Activated CD8-positive, alpha-beta T cell treated with anti-CD3 and anti-CD28 coated beads for 36 hours (primary cell): ENCODE results near the gene IFNA21. TPM values are rescaled to one million over a fixed set of nuclear protein-coding genes. Genes with fewer than 3 reads are reported as not detected.

Source experiments
- ATAC-seq: fragments of 200-7000 bp; cut with Tn5 transposase; one replicate; pipeline ENCODE4 v1.10.0; 2021; ENCODE audit warnings: mild to moderate bottlenecking, moderate library complexity
- CTCF ChIA-PET: fragments of 350-600 bp; sonication (Branson Sonifier 250); formaldehyde crosslinking; loops from one replicate; lab custom pipeline; 2021; ENCODE audit warnings: antibody characterized with exemption; lab: Charles Lee
- POLR2A ChIA-PET: fragments of 350-600 bp; sonication (Branson Sonifier 250); formaldehyde crosslinking; loops from one replicate; lab custom pipeline; 2021; ENCODE audit warnings: antibody characterized with exemption; lab: Charles Lee
- DNase-seq: peaks from one replicate; pipeline ENCODE4 v3.0.0-alpha.2; 2020
- H3K27ac Mint-ChIP-seq: one replicate; pipeline ENCODE4 v1.8.0; 2021; ENCODE audit warnings: mild to moderate bottlenecking, mixed read lengths
- H3K27me3 Mint-ChIP-seq: one replicate; pipeline ENCODE4 v1.8.0; 2021; ENCODE audit warnings: mixed read lengths
- H3K36me3 Mint-ChIP-seq: one replicate; pipeline ENCODE4 v1.8.0; 2021; ENCODE audit warnings: low read depth, mixed read lengths
- H3K4me1 Mint-ChIP-seq: one replicate; pipeline ENCODE4 v1.8.0; 2021; ENCODE audit warnings: low read depth, mixed read lengths
- H3K4me3 Mint-ChIP-seq: one replicate; pipeline ENCODE4 v1.8.0; 2021; ENCODE audit warnings: mild to moderate bottlenecking, moderate library complexity, mixed read lengths
- H3K9me3 Mint-ChIP-seq: one replicate; pipeline ENCODE4 v1.8.0; 2021; ENCODE audit warnings: mixed read lengths
- intact Hi-C: fragments of 100-400 bp; cut with micrococcal nuclease; formaldehyde crosslinking; loops from one replicate; pipeline ENCODE4 v1.10.0; 2022
- total RNA-seq, 2 experiments: library from RNA; stranded (reverse); gene quantifications; one replicate each; pipeline ENCODE4 v1.2.3, GENCODE V29; 2021
- TF ChIP-seq, protein P1 (sequence below): fragments of 200-600 bp; IDR thresholded peaks from one replicate; pipeline ENCODE4 v1.8.0; 2022; ENCODE audit warnings: antibody characterized with exemption, mild to moderate bottlenecking

Gene IFNA21
- total RNA-seq, 2 experiments from 2014 or later, result not detected

DNA sequence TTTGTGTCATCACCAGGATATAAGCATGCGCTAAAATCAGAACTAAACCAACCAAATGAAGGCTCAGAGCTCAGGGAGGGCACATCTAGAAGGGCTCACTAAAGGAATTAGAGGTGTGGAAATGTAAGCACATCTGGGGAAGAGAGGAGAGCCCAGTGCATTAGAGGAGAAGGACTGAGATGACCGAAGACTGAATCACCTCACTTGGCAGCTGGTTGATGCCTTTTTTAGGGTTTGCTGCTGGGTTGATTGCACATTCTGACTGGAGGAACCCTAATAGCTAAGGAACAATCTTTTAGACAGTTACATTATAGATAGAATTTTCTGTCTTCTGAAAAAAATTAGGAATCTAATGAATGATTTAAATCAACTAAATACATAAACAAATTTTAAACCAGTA lies 8.2 kb upstream of the IFNA21 start:
- Mint-ChIP-seq H3K4me3 (no peak overlapping the region), H3K27ac (no peak overlapping the region), H3K27me3 (peaks cover 3% of the 10 kb centered on the region), H3K4me1 (no peaks in the 10 kb centered on the region), H3K9me3 (no peaks in the 10 kb centered on the region), H3K36me3 (no peaks in the 10 kb centered on the region)
- CTCF ChIA-PET, result interaction anchor here (1.5 kb wide), 2 partner anchors 8 to 20 kb away, joined by 5 to 9 read pairs; no protein-coding TSS in a partner anchor
- intact Hi-C loops, result no loop called here
- DNase-seq (no peak), ATAC-seq (no peak)
- POLR2A ChIA-PET, result no interaction called here
- TF ChIP-seq, protein P1, sequence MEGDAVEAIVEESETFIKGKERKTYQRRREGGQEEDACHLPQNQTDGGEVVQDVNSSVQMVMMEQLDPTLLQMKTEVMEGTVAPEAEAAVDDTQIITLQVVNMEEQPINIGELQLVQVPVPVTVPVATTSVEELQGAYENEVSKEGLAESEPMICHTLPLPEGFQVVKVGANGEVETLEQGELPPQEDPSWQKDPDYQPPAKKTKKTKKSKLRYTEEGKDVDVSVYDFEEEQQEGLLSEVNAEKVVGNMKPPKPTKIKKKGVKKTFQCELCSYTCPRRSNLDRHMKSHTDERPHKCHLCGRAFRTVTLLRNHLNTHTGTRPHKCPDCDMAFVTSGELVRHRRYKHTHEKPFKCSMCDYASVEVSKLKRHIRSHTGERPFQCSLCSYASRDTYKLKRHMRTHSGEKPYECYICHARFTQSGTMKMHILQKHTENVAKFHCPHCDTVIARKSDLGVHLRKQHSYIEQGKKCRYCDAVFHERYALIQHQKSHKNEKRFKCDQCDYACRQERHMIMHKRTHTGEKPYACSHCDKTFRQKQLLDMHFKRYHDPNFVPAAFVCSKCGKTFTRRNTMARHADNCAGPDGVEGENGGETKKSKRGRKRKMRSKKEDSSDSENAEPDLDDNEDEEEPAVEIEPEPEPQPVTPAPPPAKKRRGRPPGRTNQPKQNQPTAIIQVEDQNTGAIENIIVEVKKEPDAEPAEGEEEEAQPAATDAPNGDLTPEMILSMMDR, result no peak

DNA sequence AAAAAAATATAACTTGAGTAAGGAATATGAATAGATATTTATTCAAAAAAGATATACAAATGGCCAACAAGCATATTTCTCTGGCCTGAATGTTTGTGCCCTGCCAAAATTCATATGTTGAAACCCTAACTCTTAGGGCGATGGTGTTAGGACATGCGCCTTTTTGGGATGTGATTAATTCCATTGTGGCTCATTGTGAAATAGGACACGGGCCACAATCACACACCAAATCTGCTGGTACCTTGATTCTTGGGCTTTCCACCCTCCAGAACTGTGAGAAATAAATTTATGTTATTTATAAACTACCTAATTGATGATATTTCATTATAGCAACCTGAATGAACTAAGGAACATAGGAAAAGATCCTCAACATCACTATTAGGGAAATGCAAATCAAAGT lies 5.7 kb upstream of the IFNA21 start:
- CTCF ChIA-PET, result no interaction called here
- TF ChIP-seq, protein P1, result no peak
- Mint-ChIP-seq H3K4me1 (no peaks in the 10 kb centered on the region), H3K4me3 (no peak overlapping the region), H3K27ac (no peak overlapping the region), H3K9me3 (no peaks in the 10 kb centered on the region), H3K27me3 (peaks cover under 1% of the 10 kb centered on the region), H3K36me3 (no peaks in the 10 kb centered on the region)
- POLR2A ChIA-PET, result no interaction called here
- intact Hi-C loops, result no loop called here
- DNase-seq, result no peak
- ATAC-seq, result no peak

DNA sequence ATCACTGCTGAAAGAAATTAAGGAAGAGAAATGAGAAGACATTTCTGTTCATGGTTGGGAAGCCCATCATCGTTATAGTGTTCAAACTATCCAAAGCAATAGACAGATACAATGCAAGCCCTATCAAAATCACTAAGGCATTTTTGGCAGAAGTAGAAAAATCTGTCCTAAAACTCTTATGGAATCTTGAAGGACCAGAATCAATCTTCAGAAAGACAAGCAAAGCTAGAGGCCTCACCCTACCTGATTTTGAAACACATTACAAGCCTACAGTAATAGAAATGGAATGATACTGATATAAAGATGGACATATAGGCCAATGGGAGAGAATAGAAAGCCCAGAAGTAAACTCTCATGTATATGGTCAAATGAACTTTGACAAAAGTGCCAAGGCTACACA lies 4.9 kb upstream of the IFNA21 start:
- no peak overlapping the region for H3K4me3 Mint-ChIP-seq
- no peaks in the 10 kb centered on the region for H3K9me3 Mint-ChIP-seq
- POLR2A ChIA-PET, result no interaction called here
- no peaks in the 10 kb centered on the region for H3K36me3 Mint-ChIP-seq
- H3K4me1 Mint-ChIP-seq, result no peaks in the 10 kb centered on the region
- TF ChIP-seq, protein P1, result no peak
- no peaks in the 10 kb centered on the region for H3K27me3 Mint-ChIP-seq
- intact Hi-C loops, result no loop called here
- ATAC-seq (no peak), DNase-seq (no peak)
- CTCF ChIA-PET, result no interaction called here
- H3K27ac Mint-ChIP-seq, result no peak overlapping the region

DNA sequence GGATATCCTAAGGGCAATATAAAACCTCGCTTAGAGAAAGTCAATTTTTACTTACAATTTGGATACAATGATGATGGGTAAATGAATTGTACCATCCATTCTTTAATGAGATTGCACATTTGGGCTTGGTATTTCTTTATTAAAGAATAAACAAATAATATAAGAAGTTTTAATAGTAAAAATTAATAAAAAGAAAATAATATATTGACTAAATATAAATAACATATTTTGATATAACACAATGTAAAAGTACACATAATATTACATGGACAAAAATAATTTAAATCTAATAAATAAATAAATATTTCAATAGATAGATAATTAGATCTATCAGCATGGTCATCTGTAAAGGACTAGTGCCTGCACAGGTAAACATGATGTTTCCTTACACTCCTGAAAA lies 944 bp downstream of the IFNA21 start:
- H3K27ac Mint-ChIP-seq, result no peak overlapping the region
- no peaks in the 10 kb centered on the region for H3K9me3 Mint-ChIP-seq
- peaks cover 18% of the 10 kb centered on the region for H3K4me1 Mint-ChIP-seq
- no peak overlapping the region for H3K4me3 Mint-ChIP-seq
- CTCF ChIA-PET, result no interaction called here
- ATAC-seq (no peak), DNase-seq (no peak)
- no peaks in the 10 kb centered on the region for H3K27me3 Mint-ChIP-seq
- H3K36me3 Mint-ChIP-seq, result no peaks in the 10 kb centered on the region
- TF ChIP-seq, protein P1, result no peak
- POLR2A ChIA-PET, result no interaction called here
- intact Hi-C loops, result no loop called here

DNA sequence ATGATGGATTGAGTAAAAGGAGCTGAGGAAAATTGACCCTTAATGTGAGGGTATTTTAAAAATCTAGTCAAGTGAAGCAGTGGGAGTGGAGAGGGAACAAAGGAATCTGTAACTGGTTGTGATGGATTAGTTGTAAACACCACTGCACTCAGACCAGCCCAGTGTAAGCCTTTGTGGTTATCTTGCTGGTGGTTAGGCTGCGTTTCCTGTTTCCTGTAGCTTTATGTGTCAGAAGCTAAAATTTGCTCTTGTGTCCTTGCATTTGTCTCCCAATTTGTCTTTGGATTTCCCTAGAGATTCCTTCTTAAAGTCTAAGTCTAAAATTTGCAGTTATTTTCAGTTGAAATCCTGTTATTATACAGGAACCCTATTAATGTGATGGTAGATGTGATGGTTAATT lies 6.3 kb downstream of the IFNA21 start:
- TF ChIP-seq, protein P1, result no peak
- ChIA-PET POLR2A (no interaction called here), CTCF (interaction anchor here (0.9 to 2.1 kb wide), 5 partner anchors 9 to 49 kb away, joined by 3 to 10 read pairs (median 3); no protein-coding TSS in a partner anchor)
- intact Hi-C loops, result no loop called here
- Mint-ChIP-seq H3K4me1 (peaks cover 28% of the 10 kb centered on the region), H3K9me3 (no peaks in the 10 kb centered on the region), H3K36me3 (no peaks in the 10 kb centered on the region), H3K4me3 (no peak overlapping the region), H3K27me3 (no peaks in the 10 kb centered on the region), H3K27ac (no peak overlapping the region)
- DNase-seq (peak; percentile 66), ATAC-seq (peak; percentile 61)
